ENCODE results near the gene SNTB2.
"Not testable (repeated sequence)": the region's sequence is repeated elsewhere in the genome, so short reads cannot be mapped to it uniquely, and the experiment has no call there.

Gene SNTB2

GRCh38 chr16:69186642-69187445 lies at the start of gene SNTB2:
TSS of gene SNTB2 (plus strand) at chr16:69187164. CDS start at chr16:69187167, 3 bp downstream.
- peak within 1 kb of the TSS; percentile 50 for H3K9ac ChIP-seq
- H3K4me1 ChIP-seq (ENCODE audit: low read depth, poor library complexity, severe bottlenecking): peaks cover 78% of the 10 kb centered on the region
- H3K79me2 ChIP-seq (ENCODE audit: insufficient read depth, low read depth): peaks cover 28% of the 10 kb centered on the region
- TF ChIP-seq CTCF (conservative IDR thresholded peaks at IDR 0.05; ENCODE audit: low read depth, low read length): no peak
- no peaks in the 10 kb centered on the region for H3K36me3 ChIP-seq (ENCODE audit: insufficient read depth)
- peak within 1 kb of the TSS; percentile 67 for H2AFZ ChIP-seq (ENCODE audit: low read depth)
- peak within 1 kb of the TSS; percentile 94 for H3K4me2 ChIP-seq
- H4K20me1 ChIP-seq (ENCODE audit: insufficient read depth): no peaks in the 10 kb centered on the region
- H3K4me3 ChIP-seq (IDR thresholded peaks at IDR 0.05; ENCODE audit: insufficient read depth, low read depth, low read length): no peak within 1 kb of the TSS
- peak within 1 kb of the TSS; percentile 73 for H3K27ac ChIP-seq
- H3K27me3 ChIP-seq (ENCODE audit: insufficient read depth, low read depth): no peaks in the 10 kb centered on the region

DNA sequence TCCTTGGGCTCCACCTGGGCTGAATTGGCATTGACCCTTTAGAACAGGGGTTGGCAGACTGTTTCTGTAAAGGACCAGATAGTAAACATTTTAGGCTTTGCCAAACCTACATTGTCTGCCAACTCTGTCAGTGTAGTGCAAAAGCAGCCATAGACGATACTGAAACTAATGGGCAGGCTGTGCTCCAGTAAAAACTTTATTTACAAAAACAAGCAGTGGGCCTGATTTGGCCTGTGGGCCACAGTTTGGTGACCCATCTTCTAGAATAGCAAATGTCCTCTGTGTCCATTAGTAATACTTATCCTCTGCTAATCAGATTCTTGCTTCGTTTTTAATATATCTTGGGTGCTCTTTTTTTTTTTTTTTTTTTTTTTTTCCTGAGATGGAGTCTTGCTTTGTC lies 48.4 kb upstream of the SNTB2 start:
- Histone ChIP-seq H3K36me3 (ENCODE audit: insufficient read depth) (peaks cover 19% of the 10 kb centered on the region; the same call in 1 of the 2 replicates), H4K20me1 (ENCODE audit: insufficient read depth) (no peaks in the 10 kb centered on the region), H3K27me3 (ENCODE audit: insufficient read depth, low read depth) (no peaks in the 10 kb centered on the region), H3K4me2 (no peak overlapping the region), H3K4me3 (IDR thresholded peaks at IDR 0.05; ENCODE audit: insufficient read depth, low read depth, low read length) (no peak overlapping the region), H3K79me2 (ENCODE audit: insufficient read depth, low read depth) (peaks cover 46% of the 10 kb centered on the region; the same call in 1 of the 2 replicates), H3K4me1 (ENCODE audit: low read depth, poor library complexity, severe bottlenecking) (peaks cover 17% of the 10 kb centered on the region), H2AFZ (ENCODE audit: low read depth) (no peak overlapping the region), H3K9ac (no peak overlapping the region), H3K27ac (no peak overlapping the region)
- TF ChIP-seq CTCF (conservative IDR thresholded peaks at IDR 0.05; ENCODE audit: low read depth, low read length): no peak

DNA sequence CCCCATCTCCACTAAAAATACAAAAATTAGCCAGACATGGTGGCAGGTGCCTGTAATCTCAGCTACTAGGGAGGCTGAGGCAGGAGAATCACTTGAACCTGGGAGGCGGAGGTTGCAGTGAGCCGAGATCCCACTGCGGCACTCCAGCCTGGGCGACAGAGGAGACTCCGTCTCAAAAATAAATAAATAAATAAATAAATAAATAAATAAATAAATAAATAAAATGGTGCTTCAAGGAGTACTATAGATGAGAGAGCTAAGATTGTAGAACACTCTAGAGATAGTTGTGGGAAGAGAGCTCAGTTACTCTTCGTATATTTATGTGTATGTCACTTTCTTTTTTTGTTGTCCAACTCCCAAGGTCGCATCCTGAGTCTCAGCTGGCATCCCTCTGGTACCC lies 47.5 kb upstream of the SNTB2 start:
- H2AFZ ChIP-seq (ENCODE audit: low read depth); H3K9ac ChIP-seq; H3K4me3 ChIP-seq (IDR thresholded peaks at IDR 0.05; ENCODE audit: insufficient read depth, low read depth, low read length); H3K4me1 ChIP-seq (ENCODE audit: low read depth, poor library complexity, severe bottlenecking); H3K27ac ChIP-seq; H3K4me2 ChIP-seq; H3K27me3 ChIP-seq (ENCODE audit: insufficient read depth, low read depth); H4K20me1 ChIP-seq (ENCODE audit: insufficient read depth): not testable (repeated sequence)
- Histone ChIP-seq H3K79me2 (ENCODE audit: insufficient read depth, low read depth) (peaks cover 37% of the 10 kb centered on the region; the same call in 1 of the 2 replicates), H3K36me3 (ENCODE audit: insufficient read depth) (peaks cover 19% of the 10 kb centered on the region; the same call in 1 of the 2 replicates)

- Histone ChIP-seq H2AFZ (ENCODE audit: low read depth) (no peak overlapping the region), H3K4me3 (IDR thresholded peaks at IDR 0.05; ENCODE audit: insufficient read depth, low read depth, low read length) (no peak overlapping the region), H3K4me1 (ENCODE audit: low read depth, poor library complexity, severe bottlenecking) (no peaks in the 10 kb centered on the region), H3K27me3 (ENCODE audit: insufficient read depth, low read depth) (no peaks in the 10 kb centered on the region), H3K79me2 (ENCODE audit: insufficient read depth, low read depth) (peaks cover 21% of the 10 kb centered on the region; the same call in 1 of the 2 replicates), H3K27ac (no peak overlapping the region), H3K9ac (no peak overlapping the region), H3K4me2 (no peak overlapping the region), H3K36me3 (ENCODE audit: insufficient read depth) (peaks cover 19% of the 10 kb centered on the region; the same call in 1 of the 2 replicates), H4K20me1 (ENCODE audit: insufficient read depth) (no peaks in the 10 kb centered on the region)
- no peak for TF ChIP-seq CTCF (conservative IDR thresholded peaks at IDR 0.05; ENCODE audit: low read depth, low read length)
These were observed 46.0 kb upstream of the SNTB2 start for GRCh38 chr16:69141014-69141413.

DNA sequence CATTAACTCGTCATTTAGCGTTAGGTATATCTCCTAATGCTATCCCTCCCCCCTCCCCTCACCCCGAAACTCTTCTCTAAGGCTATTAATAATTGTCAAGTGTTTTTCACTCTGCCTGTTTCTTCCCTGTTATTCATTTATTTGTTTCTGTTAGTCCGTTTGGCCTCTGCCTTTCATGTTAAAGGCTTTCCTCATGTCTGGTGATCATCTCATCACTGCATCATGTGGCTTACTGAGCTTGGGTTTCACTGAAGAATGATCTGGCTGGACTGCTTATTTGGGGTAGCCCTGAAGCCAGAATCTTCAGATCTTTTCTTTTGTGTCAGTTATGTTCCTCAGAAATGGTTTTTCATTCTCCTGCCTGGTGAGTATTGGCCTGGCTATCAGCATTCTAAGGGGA lies 45.0 kb upstream of the SNTB2 start:
- no peak overlapping the region for H3K27ac ChIP-seq
- H3K4me1 ChIP-seq (ENCODE audit: low read depth, poor library complexity, severe bottlenecking): no peaks in the 10 kb centered on the region

More for the DNA sequence above, 45.0 kb upstream of the SNTB2 start:
- no peak overlapping the region for H2AFZ ChIP-seq (ENCODE audit: low read depth)
- no peaks in the 10 kb centered on the region for H4K20me1 ChIP-seq (ENCODE audit: insufficient read depth)
- no peak overlapping the region for H3K4me2 ChIP-seq
- no peak for TF ChIP-seq CTCF (conservative IDR thresholded peaks at IDR 0.05; ENCODE audit: low read depth, low read length)
- no peak overlapping the region for H3K4me3 ChIP-seq (IDR thresholded peaks at IDR 0.05; ENCODE audit: insufficient read depth, low read depth, low read length)
- no peak overlapping the region for H3K9ac ChIP-seq
- peaks cover 18% of the 10 kb centered on the region; the same call in 1 of the 2 replicates for H3K79me2 ChIP-seq (ENCODE audit: insufficient read depth, low read depth)
- no peaks in the 10 kb centered on the region for H3K27me3 ChIP-seq (ENCODE audit: insufficient read depth, low read depth)
- peaks cover 22% of the 10 kb centered on the region; the same call in 1 of the 2 replicates for H3K36me3 ChIP-seq (ENCODE audit: insufficient read depth)

All from KMS-11 (cell line).